HUES48 (cell line): ENCODE results near the gene CACNA1S.
A peak's percentile ranks its signal among the peaks of the same experiment; 100 is the strongest.

Experiments
- H3K27ac ChIP-seq: one replicate; pipeline ENCODE4 v1.7.0; 2013; ENCODE audit warnings: low read depth, low read length, inconsistent platforms
- H3K27me3 ChIP-seq: 2 replicates; pipeline ENCODE4 v1.6.1; 2013; ENCODE audit warnings: mild to moderate bottlenecking, low read length; ENCODE audit not compliant: control insufficient read depth, insufficient read depth
- H3K36me3 ChIP-seq: 2 replicates; pipeline ENCODE4 v1.6.1; 2013; ENCODE audit warnings: low read length; ENCODE audit not compliant: control insufficient read depth, insufficient read depth
- H3K4me1 ChIP-seq: 2 replicates; pipeline ENCODE4 v1.6.1; 2013; ENCODE audit warnings: mild to moderate bottlenecking, low read length; ENCODE audit not compliant: control insufficient read depth, insufficient read depth
- H3K4me3 ChIP-seq: 2 replicates; pipeline ENCODE4 v1.5.1; 2013; ENCODE audit warnings: mild to moderate bottlenecking, low read depth, low read length
- H3K9ac ChIP-seq: 2 replicates; pipeline ENCODE4 v1.6.1; 2013; ENCODE audit warnings: mild to moderate bottlenecking, low read depth, low read length, moderate library complexity
- H3K9me3 ChIP-seq: 2 replicates; pipeline ENCODE4 v1.6.1; 2013; ENCODE audit warnings: low read length; ENCODE audit not compliant: control insufficient read depth, insufficient read depth

CACNA1S gene

DNA sequence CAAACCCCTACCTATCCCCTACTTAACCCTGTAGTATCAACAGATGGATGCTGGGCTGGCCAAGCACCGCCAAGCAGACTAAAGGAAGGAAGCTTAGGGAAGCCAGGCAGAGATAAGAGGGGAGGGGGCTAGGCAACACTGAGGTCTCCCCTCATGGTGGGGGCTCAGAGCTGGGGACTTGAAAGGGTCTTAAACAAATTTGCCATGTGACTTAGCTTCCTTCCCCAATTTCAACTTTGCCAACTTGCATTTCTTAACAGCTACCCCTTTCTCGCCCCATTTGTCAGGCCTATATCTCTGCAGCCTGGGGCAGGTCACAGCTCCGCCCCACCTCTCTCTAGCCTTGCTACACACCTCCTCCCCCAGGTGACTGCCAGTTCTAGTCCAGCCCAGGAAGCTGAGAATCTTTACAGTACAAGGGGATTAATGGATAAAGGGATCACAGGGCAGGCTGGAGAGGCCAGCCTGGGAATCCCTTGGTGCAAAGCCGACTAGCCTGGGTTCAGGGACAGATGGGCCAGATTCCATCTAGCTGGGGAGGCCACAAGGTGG is 92.1 kb downstream of the CACNA1S start:
- Histone ChIP-seq H3K27ac (peak overlapping the region; percentile 46), H3K4me1 (peaks cover 37% of the 10 kb centered on the region), H3K36me3 (no peaks in the 10 kb centered on the region), H3K4me3 (no peak overlapping the region), H3K9ac (no peak overlapping the region), H3K27me3 (peaks cover 7% of the 10 kb centered on the region), H3K9me3 (no peaks in the 10 kb centered on the region)

DNA sequence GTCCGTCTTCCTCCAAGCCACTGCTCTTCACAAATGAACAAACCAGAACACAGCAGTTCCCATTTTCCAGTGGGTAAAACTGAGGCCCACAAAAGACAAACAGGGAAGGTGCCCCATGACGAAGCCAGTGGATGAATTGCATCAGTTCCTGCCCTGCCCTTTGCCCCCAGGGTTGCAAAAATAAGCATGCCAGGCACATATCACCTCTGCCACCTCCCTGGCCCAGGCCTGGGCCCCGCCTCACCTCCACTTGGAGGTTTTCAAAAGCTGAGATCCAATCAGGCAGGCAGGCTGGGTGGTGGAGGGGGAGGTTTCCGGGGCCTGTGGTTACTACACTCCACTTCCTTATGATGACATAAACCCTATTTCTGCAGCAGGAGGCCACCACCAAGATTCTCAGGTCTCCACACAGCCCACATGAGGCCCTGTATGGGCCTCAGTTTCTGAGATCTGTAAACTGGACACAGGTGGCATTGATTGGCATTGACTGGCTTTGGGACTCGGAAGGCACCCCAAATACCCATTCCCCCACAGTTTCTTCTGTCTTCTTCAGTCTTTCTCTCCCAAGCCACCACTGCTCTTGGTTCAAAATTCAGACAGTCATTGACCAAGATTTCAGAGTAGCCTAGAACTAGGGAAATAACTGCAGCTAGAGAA is 92.8 kb downstream of the CACNA1S start:
- Histone ChIP-seq H3K4me3 (no peak overlapping the region), H3K36me3 (no peaks in the 10 kb centered on the region), H3K27ac (no peak overlapping the region), H3K9me3 (no peaks in the 10 kb centered on the region), H3K27me3 (peaks cover 7% of the 10 kb centered on the region), H3K4me1 (peaks cover 33% of the 10 kb centered on the region), H3K9ac (no peak overlapping the region)

DNA sequence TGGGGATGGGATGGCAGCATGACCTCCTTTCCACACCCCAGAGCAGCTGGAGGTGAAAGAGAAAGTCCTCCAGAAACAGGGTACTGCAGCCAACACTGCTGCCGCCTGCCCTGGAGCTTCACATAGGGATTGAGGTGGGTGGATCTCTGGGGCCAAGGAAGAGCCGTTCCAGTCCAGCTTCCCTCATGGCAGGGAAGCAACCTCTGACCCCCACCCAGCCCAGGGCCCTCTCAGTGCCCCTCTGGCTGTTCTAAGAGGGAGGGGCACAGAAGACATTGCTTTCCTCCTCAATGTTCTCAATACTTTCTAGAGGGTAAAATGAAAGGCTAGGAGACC is 94.4 kb downstream of the CACNA1S start:
- no peaks in the 10 kb centered on the region for H3K9me3 ChIP-seq
- peaks cover 29% of the 10 kb centered on the region for H3K4me1 ChIP-seq
- no peak overlapping the region for H3K27ac ChIP-seq
- peaks cover 5% of the 10 kb centered on the region for H3K27me3 ChIP-seq
- no peak overlapping the region for H3K4me3 ChIP-seq
- H3K36me3 ChIP-seq = no peaks in the 10 kb centered on the region
- H3K9ac ChIP-seq = no peak overlapping the region

DNA sequence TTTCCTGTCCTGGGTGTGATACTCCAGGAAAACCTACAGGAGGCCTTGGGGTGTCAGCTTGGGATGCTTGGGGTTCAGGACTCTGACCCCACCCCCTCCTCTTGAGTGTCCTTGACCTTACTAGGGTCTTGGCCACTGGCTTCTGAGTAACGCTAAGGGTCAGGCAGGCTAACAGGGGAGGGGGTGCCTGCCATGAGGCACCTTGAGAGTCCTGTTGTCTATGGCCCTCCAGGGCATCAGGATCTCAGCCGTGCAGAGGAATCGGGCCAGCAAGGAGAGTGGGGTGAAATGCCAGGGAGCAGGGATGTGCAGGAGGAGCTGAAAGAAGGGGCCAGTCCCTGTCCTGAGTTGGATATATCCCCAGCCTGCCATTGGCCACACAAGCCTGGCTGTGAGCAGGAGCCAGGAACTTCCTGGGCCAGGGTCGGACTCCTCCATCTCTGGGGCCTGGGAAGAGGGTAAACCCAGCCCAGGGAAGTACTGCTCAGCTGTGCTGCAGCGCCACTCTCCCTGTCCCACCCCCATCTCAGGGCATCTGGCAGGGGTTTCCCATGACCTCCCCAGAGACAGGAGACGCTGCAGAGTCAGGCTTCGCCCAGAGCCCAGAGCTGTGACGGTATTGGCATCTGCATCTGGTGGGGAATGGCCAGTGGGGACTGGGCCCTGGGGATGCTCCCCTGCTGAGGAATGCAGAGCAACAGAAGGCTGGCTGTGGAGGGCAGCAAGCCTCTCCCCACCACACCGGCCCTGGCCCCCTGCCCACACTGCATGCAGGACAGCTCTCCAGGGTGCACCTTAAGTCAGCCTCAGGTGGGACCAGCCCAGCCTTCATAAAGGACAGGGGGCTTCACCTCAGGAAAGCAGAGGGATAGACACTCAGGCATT is 95.0 kb downstream of the CACNA1S start:
- Histone ChIP-seq H3K27ac (no peak overlapping the region), H3K9ac (no peak overlapping the region)

DNA sequence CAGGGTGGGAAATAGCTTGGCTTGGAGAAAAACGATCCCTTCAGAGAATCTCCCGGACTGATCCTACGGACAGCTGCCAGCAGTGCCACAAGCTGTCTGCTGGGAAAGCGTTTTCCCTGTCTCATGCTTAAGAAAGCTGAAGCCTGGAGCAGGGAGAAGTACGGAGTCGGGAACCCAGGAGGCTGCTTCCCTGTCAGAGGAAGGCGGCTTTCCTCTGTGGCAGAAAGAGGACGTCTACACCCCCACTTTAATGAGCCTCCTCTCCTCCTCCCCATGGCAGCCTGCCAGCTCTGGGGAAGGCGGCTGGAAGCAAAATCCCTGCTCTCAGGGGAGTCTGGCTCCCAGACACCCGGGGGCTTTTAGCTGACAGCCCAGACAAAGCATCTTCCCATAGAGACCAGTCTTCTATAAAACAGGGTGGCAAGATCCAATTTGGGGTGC is 96.0 kb downstream of the CACNA1S start:
- Histone ChIP-seq H3K9me3 (no peaks in the 10 kb centered on the region), H3K9ac (no peak overlapping the region), H3K27ac (no peak overlapping the region), H3K4me3 (no peak overlapping the region), H3K36me3 (no peaks in the 10 kb centered on the region), H3K4me1 (peaks cover 15% of the 10 kb centered on the region), H3K27me3 (no peaks in the 10 kb centered on the region)

More for the DNA sequence above, 95.0 kb downstream of the CACNA1S start:
- peaks cover 25% of the 10 kb centered on the region for H3K4me1 ChIP-seq
- H3K4me3 ChIP-seq = no peak overlapping the region
- no peaks in the 10 kb centered on the region for H3K9me3 ChIP-seq
- H3K27me3 ChIP-seq = no peaks in the 10 kb centered on the region
- H3K36me3 ChIP-seq = no peaks in the 10 kb centered on the region

DNA sequence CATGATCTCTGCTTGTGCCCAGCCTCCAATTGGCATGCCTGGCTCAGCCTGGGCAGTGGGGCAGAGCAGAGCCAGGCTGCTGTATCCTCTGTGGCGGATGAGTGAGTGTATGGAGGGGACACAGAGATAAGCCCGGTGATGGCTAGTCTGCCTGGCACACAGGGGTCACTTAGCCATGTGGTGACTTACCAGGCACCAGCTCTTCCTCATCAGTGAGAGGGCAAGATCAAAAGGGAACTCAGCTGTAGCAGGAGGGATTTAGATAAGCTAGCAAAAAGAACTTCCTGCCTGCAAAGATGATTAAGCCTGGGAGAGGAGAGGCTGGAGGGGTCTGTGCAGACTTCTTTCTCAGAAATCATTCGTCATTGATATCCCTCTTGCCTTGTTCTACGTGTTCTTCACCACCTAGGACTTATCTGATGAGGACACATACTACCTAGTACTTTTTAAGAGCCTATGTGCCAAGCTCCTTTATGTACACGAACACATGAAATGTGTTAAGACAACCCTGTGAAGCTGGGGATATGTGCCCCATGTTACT is 96.6 kb downstream of the CACNA1S start:
- no peaks in the 10 kb centered on the region for H3K9me3 ChIP-seq
- no peaks in the 10 kb centered on the region for H3K27me3 ChIP-seq
- no peak overlapping the region for H3K4me3 ChIP-seq
- H3K27ac ChIP-seq = no peak overlapping the region
- H3K36me3 ChIP-seq = no peaks in the 10 kb centered on the region
- peaks cover 12% of the 10 kb centered on the region for H3K4me1 ChIP-seq
- no peak overlapping the region for H3K9ac ChIP-seq

DNA sequence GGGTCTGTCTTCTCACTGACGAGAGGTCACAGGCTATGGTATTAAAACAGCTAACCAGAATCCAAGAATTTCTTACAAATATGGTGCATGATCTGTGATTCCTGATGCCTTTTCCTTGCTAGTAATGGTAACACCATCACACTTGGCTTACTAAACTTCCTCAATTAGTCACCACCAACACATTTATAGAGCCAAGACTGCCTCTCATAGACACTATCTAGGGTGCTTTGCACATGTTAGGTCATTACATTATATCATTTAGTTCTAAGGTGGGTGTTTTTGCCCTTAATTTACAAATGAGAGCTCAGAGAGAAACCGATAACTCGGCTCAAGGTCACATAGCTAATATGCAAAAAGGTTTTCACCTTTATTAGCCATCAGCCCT is 97.4 kb downstream of the CACNA1S start:
- H3K36me3 ChIP-seq = no peaks in the 10 kb centered on the region
- no peak overlapping the region for H3K9ac ChIP-seq
- H3K27me3 ChIP-seq = no peaks in the 10 kb centered on the region
- H3K27ac ChIP-seq = no peak overlapping the region
- H3K9me3 ChIP-seq = no peaks in the 10 kb centered on the region
- peaks cover 8% of the 10 kb centered on the region; the same call in 1 of the 2 replicates for H3K4me1 ChIP-seq
- H3K4me3 ChIP-seq = no peak overlapping the region

DNA sequence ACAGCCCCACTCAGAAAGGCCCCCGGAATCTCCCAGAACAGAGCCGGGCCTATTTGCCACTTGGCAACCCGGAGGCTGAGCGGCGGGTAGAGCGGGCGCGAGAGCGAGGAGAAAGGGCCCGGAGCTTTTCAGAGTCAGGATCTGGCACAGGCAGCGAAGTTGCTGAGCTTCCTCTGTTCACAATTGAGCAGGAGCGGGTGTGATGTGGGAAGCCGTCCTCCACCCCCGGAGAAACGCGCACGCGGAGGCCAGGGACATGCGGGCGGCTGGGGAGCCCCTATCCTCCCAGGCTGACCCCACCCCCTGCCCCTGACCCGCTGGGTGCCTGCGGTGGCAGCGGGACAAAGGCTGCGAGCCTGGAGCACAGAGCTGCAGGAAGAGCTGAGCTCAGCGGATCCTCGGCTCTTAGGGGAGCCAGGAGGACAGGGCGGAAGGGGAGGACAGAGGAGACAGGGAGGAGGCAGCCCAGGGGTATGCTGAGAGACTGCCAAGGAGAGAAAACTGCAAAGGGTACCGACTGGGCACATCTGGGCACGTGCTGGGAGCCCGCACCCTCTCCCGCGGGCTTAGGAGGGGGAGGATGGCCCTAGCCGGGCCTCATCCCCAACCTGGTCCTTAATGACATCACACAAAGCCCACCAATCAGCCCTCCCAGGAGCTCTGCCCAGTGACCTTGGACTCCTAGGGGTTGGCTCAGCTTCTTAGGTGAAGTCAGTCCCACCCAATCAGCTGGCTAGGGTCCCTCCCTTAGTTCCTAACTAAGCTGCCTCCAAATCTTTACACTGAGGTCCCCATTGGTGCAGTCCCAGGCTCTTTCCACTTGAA is 98.0 kb downstream of the CACNA1S start:
- H3K4me3 ChIP-seq = no peak overlapping the region
- no peaks in the 10 kb centered on the region for H3K27me3 ChIP-seq
- H3K4me1 ChIP-seq = peaks cover 8% of the 10 kb centered on the region; the same call in 1 of the 2 replicates
- H3K36me3 ChIP-seq = no peaks in the 10 kb centered on the region
- H3K9me3 ChIP-seq = no peaks in the 10 kb centered on the region
- H3K27ac ChIP-seq = no peak overlapping the region
- no peak overlapping the region for H3K9ac ChIP-seq

DNA sequence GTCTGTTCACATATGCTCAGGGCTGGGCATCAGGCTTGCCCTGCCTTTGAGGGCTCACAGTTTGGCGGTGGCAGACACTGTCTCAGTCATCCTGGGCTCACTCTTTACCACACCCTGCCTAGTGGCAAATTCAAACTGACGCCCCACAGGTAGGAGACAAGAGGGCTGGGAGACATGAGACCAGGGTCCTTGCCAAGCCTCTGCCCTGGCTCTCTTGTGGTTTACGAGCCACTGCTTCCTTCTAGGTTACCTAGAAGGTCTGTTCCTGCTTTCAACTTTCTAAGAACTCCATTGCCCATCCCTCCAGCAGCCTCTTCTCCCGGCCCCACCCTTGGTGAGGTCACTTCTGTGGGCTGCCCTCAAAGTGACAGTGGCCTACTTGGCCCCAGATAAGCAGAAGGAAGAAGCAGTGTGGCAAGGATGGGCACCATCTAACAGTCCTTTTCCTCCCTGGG is 99.2 kb downstream of the CACNA1S start:
- Histone ChIP-seq H3K27me3 (no peaks in the 10 kb centered on the region), H3K27ac (no peak overlapping the region), H3K4me3 (no peak overlapping the region), H3K9me3 (no peaks in the 10 kb centered on the region), H3K9ac (no peak overlapping the region), H3K4me1 (peaks cover 8% of the 10 kb centered on the region; the same call in 1 of the 2 replicates), H3K36me3 (no peaks in the 10 kb centered on the region)

DNA sequence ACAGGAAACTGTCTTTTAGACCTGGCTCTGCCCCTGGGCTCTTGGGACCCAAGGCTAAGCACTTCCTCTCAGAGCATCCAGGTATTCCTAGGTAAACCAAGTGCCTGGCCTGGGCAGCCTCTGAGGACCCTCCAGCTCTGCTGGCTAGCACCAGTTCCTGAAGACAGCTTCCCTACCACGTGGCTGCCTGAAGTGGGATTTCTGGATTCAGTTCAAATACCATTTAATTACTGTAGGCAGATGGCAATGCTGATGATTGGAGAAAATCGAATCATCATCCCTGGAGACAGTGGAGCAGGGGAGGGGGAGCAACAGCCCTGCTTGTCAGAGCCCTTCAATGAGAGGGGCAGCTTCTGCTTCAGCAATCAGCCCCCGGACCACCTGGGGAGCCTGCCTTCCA is 100.6 kb downstream of the CACNA1S start:
- H3K27ac ChIP-seq = no peak overlapping the region
- H3K27me3 ChIP-seq = no peaks in the 10 kb centered on the region
- no peaks in the 10 kb centered on the region for H3K9me3 ChIP-seq
- no peaks in the 10 kb centered on the region for H3K36me3 ChIP-seq
- no peak overlapping the region for H3K4me3 ChIP-seq
- no peak overlapping the region for H3K9ac ChIP-seq
- H3K4me1 ChIP-seq = peaks cover 8% of the 10 kb centered on the region; the same call in 1 of the 2 replicates
